Neural cell (in vitro differentiated cells): Measurements from ENCODE around the gene AFDN. TPM values are rescaled to one million over a fixed set of nuclear protein-coding genes. Genes with fewer than 3 reads are reported as not detected.
A peak's percentile ranks its signal among the peaks of the same experiment; 100 is the strongest.
"Not testable (repeated sequence)": the region's sequence is repeated elsewhere in the genome, so short reads cannot be mapped to it uniquely, and the experiment has no call there.

Experiments used
- H2AFZ ChIP-seq: fragments of 200-600, 300-800 bp; sonication (generic), shearing (Covaris generic); 2 replicates; pipeline ENCODE4 v1.6.0; 2014; ENCODE audit warnings: low read depth, mild to moderate bottlenecking, antibody characterized with exemption, low read length, moderate library complexity
- H3F3A ChIP-seq: fragments of 200-600 bp; shearing (Covaris generic); 2 replicates; pipeline ENCODE4 v1.6.1; 2016; ENCODE audit warnings: mild to moderate bottlenecking, moderate library complexity, mixed read lengths, antibody characterized with exemption, low read length; ENCODE audit not compliant: insufficient read depth, poor library complexity, severe bottlenecking
- H3K27ac ChIP-seq: fragments of 200-600, 300-800 bp; sonication (generic), shearing (Covaris generic); 2 replicates; pipeline ENCODE4 v1.5.1; 2014; ENCODE audit warnings: mild to moderate bottlenecking, low read length, moderate library complexity
- H3K27me3 ChIP-seq: fragments of 300-800, 200-600 bp; sonication (generic), shearing (Covaris generic); 2 replicates; pipeline ENCODE4 v1.6.0; 2014; ENCODE audit warnings: mild to moderate bottlenecking, low read depth, low read length, moderate library complexity; ENCODE audit not compliant: insufficient read depth
- H3K36me3 ChIP-seq: fragments of 300-800, 200-600 bp; sonication (generic), shearing (Covaris generic); 2 replicates; pipeline ENCODE4 v1.5.1; 2014; ENCODE audit warnings: mild to moderate bottlenecking, antibody characterized with exemption, low read length, moderate library complexity; ENCODE audit not compliant: insufficient read depth
- H3K4me2 ChIP-seq: fragments of 300-800, 200-600 bp; sonication (generic), shearing (Covaris generic); 2 replicates; pipeline ENCODE4 v1.6.0; 2014; ENCODE audit warnings: mild to moderate bottlenecking, low read length
- H3K4me3 ChIP-seq: fragments of 300-800, 200-600 bp; sonication (generic), shearing (Covaris generic); 2 replicates; pipeline ENCODE4 v1.5.1; 2014; ENCODE audit warnings: mild to moderate bottlenecking, low read length, moderate library complexity
- H3K79me2 ChIP-seq: fragments of 200-600 bp; shearing (Covaris generic); replicated peaks from 2 replicates; pipeline ENCODE4 v1.6.0; 2014; ENCODE audit warnings: mild to moderate bottlenecking, low read length, moderate library complexity; ENCODE audit not compliant: insufficient read depth
- H3K9ac ChIP-seq: fragments of 300-800, 200-600 bp; sonication (generic), shearing (Covaris generic); 2 replicates; pipeline ENCODE4 v1.6.1; 2016; ENCODE audit warnings: mild to moderate bottlenecking, low read length, mixed read lengths
- H3K9me2 ChIP-seq: fragments of 200-600 bp; shearing (Covaris generic); 2 replicates; pipeline ENCODE4 v1.6.1; 2016; ENCODE audit warnings: mild to moderate bottlenecking, low read length, mixed read lengths; ENCODE audit not compliant: insufficient read depth
- H3K9me3 ChIP-seq: fragments of 200-600, 300-800 bp; sonication (generic), shearing (Covaris generic); 2 replicates; pipeline ENCODE4 v1.6.1; 2016; ENCODE audit warnings: mild to moderate bottlenecking, mixed run types, low read length, moderate library complexity, mixed read lengths
- H4K20me1 ChIP-seq: fragments of 200-600 bp; shearing (Covaris generic); 2 replicates; pipeline ENCODE4 v1.6.1; 2016; ENCODE audit warnings: mild to moderate bottlenecking, mixed run types; ENCODE audit not compliant: insufficient read depth
- EP300 ChIP-seq: fragments of 450-650 bp; conservative IDR thresholded peaks from 2 replicates; pipeline ENCODE4 v1.6.1; 2014; ENCODE audit warnings: antibody characterized with exemption, mild to moderate bottlenecking, moderate library complexity; ENCODE audit not compliant: poor library complexity, severe bottlenecking
- EZH2 ChIP-seq: fragments of 200-600, 300-800 bp; shearing (Covaris generic), sonication (generic); IDR thresholded peaks from 2 replicates; pipeline ENCODE4 v1.6.1; 2014; ENCODE audit warnings: antibody characterized with exemption, low read length, borderline replicate concordance, mild to moderate bottlenecking; ENCODE audit not compliant: insufficient read depth, poor library complexity, severe bottlenecking
- POLR2AphosphoS5 ChIP-seq: IDR thresholded peaks from 2 replicates; pipeline ENCODE4 v1.6.1; 2012
- RAD21 ChIP-seq: fragments of 450-650 bp; conservative IDR thresholded peaks from 2 replicates; pipeline ENCODE4 v1.6.1; 2014; ENCODE audit warnings: antibody characterized with exemption, mild to moderate bottlenecking, moderate library complexity
- SMC3 ChIP-seq: fragments of 450-650 bp; conservative IDR thresholded peaks from 2 replicates; pipeline ENCODE4 v1.6.1; 2014; ENCODE audit warnings: antibody characterized with exemption, mild to moderate bottlenecking, moderate library complexity; ENCODE audit not compliant: poor library complexity
- TAF1 ChIP-seq: IDR thresholded peaks from 2 replicates; pipeline ENCODE4 v1.6.1; 2012; ENCODE audit warnings: low read depth
- polyA plus RNA-seq: library from polyadenylated mRNA; depleted of rRNA; stranded (reverse); fragments of >200 nt; gene quantifications from 2 replicates; pipeline ENCODE4 v1.2.3, GENCODE V29; 2014
- TF ChIP-seq, protein P1 (sequence below): IDR thresholded peaks from 2 replicates; pipeline ENCODE4 v1.6.1; 2012; ENCODE audit warnings: borderline replicate concordance
- TF ChIP-seq, protein P2 (sequence below): fragments of 450-650 bp; IDR thresholded peaks from 2 replicates; pipeline ENCODE4 v1.5.1; 2014; ENCODE audit warnings: antibody characterized with exemption, mild to moderate bottlenecking, moderate library complexity; ENCODE audit not compliant: poor library complexity, severe bottlenecking

AFDN gene
- polyA plus RNA-seq, 1 donor from 2014 or later: 193 TPM

DNA sequence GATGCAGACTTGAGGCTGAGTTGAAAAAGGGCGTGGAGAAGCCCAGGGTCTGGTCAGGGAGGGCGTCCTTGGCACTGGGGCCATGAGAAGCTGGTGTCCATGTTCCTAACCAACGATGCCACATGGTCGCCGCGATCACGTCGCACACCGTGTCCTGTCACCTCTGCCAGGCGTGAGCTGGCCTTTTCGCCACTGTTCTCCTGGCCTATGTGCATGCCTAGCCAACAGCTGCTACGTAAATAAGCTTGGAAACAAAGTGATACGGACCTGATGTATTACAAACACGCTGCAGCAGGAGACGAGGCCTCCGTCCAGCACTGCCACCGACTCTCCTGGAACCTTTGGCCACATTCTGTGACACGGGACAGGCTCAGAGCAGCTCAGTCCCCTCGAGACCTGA is 148.7 kb downstream of the AFDN start:
- no peak overlapping the region for H3K9ac ChIP-seq
- no peaks in the 10 kb centered on the region for H4K20me1 ChIP-seq
- no peaks in the 10 kb centered on the region for H3K9me2 ChIP-seq
- H3K27me3 ChIP-seq: no peaks in the 10 kb centered on the region
- no peaks in the 10 kb centered on the region for H3K79me2 ChIP-seq
- TF ChIP-seq POLR2AphosphoS5: peak; percentile 32
- TF ChIP-seq RAD21: no peak
- H3K9me3 ChIP-seq: no peaks in the 10 kb centered on the region
- H2AFZ ChIP-seq: no peak overlapping the region
- H3K27ac ChIP-seq: no peak overlapping the region
- no peak overlapping the region for H3K4me2 ChIP-seq
- peaks cover 6% of the 10 kb centered on the region for H3K36me3 ChIP-seq
- H3K4me3 ChIP-seq: no peak overlapping the region
- no peaks in the 10 kb centered on the region for H3F3A ChIP-seq

DNA sequence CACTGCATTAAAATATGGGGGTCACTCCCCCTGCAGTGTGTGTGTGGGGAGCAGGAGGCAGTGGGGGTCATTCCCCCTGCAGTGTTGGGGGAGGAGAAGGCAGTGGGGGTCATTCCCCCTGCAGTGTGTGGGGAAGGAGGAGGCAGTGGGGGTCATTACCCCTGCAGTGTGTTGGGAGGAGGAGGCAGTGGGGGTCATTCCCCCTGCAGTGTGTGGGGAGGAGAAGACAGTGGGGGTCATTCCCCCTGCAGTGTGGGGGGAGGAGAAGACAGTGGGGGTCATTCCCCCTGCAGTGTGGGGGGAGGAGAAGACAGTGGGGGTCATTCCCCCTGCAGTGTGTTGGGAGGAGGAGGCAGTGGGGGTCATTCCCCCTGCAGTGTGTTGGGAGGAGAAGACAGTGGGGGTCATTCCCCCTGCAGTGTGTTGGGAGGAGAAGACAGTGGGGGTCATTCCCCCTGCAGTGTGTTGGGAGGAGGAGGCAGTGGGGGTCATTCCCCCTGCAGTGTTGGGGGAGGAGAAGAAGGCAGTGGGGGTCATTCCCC is 149.5 kb downstream of the AFDN start:
- not testable (repeated sequence) for H3K9me2 ChIP-seq, H3K79me2 ChIP-seq, H3K4me2 ChIP-seq, H3K36me3 ChIP-seq, H3K9ac ChIP-seq, H3K4me3 ChIP-seq, H4K20me1 ChIP-seq, H2AFZ ChIP-seq, H3K27me3 ChIP-seq, H3K9me3 ChIP-seq, H3F3A ChIP-seq, H3K27ac ChIP-seq

DNA sequence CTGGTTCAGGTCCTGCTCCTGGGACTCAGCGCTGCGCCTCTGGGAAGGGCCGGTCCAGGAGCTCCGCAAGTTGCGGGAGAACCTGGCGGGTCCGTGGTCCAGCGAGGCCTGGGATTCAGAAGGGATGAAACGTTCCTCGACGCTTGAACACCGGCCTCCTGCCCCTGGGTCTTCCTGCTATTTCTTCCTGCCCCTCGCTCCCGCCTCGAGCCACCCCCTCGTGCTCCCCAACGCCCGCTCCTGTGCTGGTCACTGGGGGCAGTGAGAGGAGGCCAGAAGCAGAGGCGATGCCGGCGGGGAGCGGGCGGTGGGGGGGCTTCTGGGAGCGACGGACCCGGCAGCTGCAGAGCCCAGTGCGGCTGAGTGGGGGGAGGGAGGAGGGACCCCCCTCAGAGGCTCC is 150.0 kb downstream of the AFDN start:
- Histone ChIP-seq H3F3A (no peaks in the 10 kb centered on the region), H3K9me3 (no peaks in the 10 kb centered on the region), H3K4me2 (no peak overlapping the region), H3K79me2 (no peaks in the 10 kb centered on the region), H3K9ac (no peak overlapping the region), H3K27ac (no peak overlapping the region), H3K4me3 (no peak overlapping the region), H3K27me3 (no peaks in the 10 kb centered on the region), H2AFZ (no peak overlapping the region), H3K36me3 (peaks cover 2% of the 10 kb centered on the region), H3K9me2 (no peaks in the 10 kb centered on the region), H4K20me1 (no peaks in the 10 kb centered on the region)
- no peak for TF ChIP-seq SMC3
- no peak for TF ChIP-seq EP300
- TF ChIP-seq RAD21: no peak
- TF ChIP-seq EZH2: no peak
- no peak for TF ChIP-seq TAF1
- TF ChIP-seq, protein P1, sequence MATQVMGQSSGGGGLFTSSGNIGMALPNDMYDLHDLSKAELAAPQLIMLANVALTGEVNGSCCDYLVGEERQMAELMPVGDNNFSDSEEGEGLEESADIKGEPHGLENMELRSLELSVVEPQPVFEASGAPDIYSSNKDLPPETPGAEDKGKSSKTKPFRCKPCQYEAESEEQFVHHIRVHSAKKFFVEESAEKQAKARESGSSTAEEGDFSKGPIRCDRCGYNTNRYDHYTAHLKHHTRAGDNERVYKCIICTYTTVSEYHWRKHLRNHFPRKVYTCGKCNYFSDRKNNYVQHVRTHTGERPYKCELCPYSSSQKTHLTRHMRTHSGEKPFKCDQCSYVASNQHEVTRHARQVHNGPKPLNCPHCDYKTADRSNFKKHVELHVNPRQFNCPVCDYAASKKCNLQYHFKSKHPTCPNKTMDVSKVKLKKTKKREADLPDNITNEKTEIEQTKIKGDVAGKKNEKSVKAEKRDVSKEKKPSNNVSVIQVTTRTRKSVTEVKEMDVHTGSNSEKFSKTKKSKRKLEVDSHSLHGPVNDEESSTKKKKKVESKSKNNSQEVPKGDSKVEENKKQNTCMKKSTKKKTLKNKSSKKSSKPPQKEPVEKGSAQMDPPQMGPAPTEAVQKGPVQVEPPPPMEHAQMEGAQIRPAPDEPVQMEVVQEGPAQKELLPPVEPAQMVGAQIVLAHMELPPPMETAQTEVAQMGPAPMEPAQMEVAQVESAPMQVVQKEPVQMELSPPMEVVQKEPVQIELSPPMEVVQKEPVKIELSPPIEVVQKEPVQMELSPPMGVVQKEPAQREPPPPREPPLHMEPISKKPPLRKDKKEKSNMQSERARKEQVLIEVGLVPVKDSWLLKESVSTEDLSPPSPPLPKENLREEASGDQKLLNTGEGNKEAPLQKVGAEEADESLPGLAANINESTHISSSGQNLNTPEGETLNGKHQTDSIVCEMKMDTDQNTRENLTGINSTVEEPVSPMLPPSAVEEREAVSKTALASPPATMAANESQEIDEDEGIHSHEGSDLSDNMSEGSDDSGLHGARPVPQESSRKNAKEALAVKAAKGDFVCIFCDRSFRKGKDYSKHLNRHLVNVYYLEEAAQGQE: no peak
- TF ChIP-seq, protein P2, sequence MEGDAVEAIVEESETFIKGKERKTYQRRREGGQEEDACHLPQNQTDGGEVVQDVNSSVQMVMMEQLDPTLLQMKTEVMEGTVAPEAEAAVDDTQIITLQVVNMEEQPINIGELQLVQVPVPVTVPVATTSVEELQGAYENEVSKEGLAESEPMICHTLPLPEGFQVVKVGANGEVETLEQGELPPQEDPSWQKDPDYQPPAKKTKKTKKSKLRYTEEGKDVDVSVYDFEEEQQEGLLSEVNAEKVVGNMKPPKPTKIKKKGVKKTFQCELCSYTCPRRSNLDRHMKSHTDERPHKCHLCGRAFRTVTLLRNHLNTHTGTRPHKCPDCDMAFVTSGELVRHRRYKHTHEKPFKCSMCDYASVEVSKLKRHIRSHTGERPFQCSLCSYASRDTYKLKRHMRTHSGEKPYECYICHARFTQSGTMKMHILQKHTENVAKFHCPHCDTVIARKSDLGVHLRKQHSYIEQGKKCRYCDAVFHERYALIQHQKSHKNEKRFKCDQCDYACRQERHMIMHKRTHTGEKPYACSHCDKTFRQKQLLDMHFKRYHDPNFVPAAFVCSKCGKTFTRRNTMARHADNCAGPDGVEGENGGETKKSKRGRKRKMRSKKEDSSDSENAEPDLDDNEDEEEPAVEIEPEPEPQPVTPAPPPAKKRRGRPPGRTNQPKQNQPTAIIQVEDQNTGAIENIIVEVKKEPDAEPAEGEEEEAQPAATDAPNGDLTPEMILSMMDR: no peak
